HG03520 (cell line): ENCODE data around the gene MPP2.
"Not testable (repeated sequence)": the region's sequence is repeated elsewhere in the genome, so short reads cannot be mapped to it uniquely, and the experiment has no call there.

Experiments used
- ATAC-seq: cut with Tn5 transposase; IDR thresholded peaks from one replicate; pipeline ENCODE4 v1.9.1; 2021; ENCODE audit warnings: mild to moderate bottlenecking, moderate library complexity; ENCODE audit not compliant: unreplicated experiment

MPP2 gene

GRCh38 chr17:43931062-43931571 lies 23.8 kb upstream of the MPP2 start:
- ATAC-seq, result no peak

GRCh38 chr17:43928609-43929008 lies 21.3 kb upstream of the MPP2 start:
- ATAC-seq, result no peak

- ATAC-seq, result not testable (repeated sequence)
Observed at GRCh38 chr17:43927929-43928328, 20.6 kb upstream of the MPP2 start.

GRCh38 chr17:43927060-43927864 lies 19.9 kb upstream of the MPP2 start:
- no peak for ATAC-seq

- ATAC-seq, result no peak
Observed at GRCh38 chr17:43924558-43924957, 17.2 kb upstream of the MPP2 start.

GRCh38 chr17:43920500-43921095 lies 13.3 kb upstream of the MPP2 start:
- no peak for ATAC-seq

GRCh38 chr17:43918026-43918389 lies 10.7 kb upstream of the MPP2 start:
- ATAC-seq, result no peak

GRCh38 chr17:43917348-43918025 lies 10.2 kb upstream of the MPP2 start:
- ATAC-seq, result no peak

- no peak for ATAC-seq
Observed at GRCh38 chr17:43917016-43917347, 9.6 kb upstream of the MPP2 start.

- ATAC-seq, result no peak
Observed at GRCh38 chr17:43916385-43916784, 9.0 kb upstream of the MPP2 start.

GRCh38 chr17:43915559-43915958 lies 8.2 kb upstream of the MPP2 start:
- no peak for ATAC-seq

GRCh38 chr17:43914451-43914850 lies 7.1 kb upstream of the MPP2 start:
- no peak for ATAC-seq

- no peak for ATAC-seq
Observed at GRCh38 chr17:43913584-43913983, 6.2 kb upstream of the MPP2 start.

GRCh38 chr17:43912635-43913304 lies 5.4 kb upstream of the MPP2 start:
- ATAC-seq, result no peak

- no peak for ATAC-seq
Observed at GRCh38 chr17:43911904-43912303, 4.6 kb upstream of the MPP2 start.

GRCh38 chr17:43909537-43910231 lies 2.3 kb upstream of the MPP2 start:
- ATAC-seq, result no peak

- ATAC-seq, result no peak
Observed at GRCh38 chr17:43907998-43908721, 824 bp upstream of the MPP2 start.

GRCh38 chr17:43906951-43907424 lies 348 bp downstream of the MPP2 start:
- ATAC-seq, result no peak

- no peak for ATAC-seq
Observed at GRCh38 chr17:43905985-43906852, 1.1 kb downstream of the MPP2 start.
